Measurements from ENCODE around the gene UBE2F.

The UBE2F gene, protein sequence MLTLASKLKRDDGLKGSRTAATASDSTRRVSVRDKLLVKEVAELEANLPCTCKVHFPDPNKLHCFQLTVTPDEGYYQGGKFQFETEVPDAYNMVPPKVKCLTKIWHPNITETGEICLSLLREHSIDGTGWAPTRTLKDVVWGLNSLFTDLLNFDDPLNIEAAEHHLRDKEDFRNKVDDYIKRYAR

DNA sequence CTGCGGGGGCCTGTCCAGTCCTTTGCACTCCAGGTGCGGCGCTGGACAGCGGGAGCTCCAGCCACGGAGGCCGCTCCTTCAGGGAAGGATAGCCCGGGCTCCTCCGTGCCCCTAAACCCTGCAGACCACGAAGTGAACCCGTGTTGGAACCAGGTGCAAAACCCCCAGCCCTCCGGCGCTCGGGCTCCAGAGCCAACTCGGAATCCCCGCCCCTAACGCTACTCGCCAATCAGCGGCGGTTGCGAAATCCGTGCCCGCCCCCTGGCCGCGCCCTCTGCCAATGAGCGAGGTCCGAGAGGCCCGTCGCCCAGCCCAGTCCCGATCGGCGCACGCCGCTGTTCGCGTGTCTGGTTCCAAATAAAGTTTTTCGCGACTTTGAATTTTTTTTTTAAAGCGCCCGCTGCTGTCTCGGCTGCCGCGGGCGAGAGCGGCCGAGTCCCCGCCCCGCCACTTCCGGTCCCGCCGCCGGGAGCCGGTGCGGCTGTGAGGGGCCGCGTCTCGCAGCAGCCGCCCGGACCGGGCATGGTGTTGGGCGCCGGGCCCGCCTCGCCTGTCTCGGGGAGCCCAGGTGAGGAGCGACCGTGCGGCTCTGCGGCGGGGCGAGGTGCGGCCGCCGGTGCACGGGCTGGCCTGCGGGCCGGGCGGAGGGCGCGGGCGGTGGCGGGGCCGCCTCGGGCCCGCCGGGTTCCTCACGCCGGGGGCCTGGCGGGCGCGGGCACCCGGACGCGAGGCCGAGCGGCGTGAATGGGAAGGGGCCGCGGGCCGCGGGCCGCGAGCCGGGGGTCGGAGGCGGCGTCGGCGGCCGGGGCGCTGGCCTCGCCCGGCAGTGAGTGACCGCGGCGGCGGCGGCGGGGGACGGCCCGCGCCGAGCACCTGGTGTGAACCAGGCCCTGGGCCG, at the start of gene UBE2F:
Gene UBE2F (plus strand): TSS at position 450 of the 898 bp plus-strand sequence. CDS start 6,094 bp downstream, outside the sequence.
- DNase-seq, result peak; percentile 99

DNA sequence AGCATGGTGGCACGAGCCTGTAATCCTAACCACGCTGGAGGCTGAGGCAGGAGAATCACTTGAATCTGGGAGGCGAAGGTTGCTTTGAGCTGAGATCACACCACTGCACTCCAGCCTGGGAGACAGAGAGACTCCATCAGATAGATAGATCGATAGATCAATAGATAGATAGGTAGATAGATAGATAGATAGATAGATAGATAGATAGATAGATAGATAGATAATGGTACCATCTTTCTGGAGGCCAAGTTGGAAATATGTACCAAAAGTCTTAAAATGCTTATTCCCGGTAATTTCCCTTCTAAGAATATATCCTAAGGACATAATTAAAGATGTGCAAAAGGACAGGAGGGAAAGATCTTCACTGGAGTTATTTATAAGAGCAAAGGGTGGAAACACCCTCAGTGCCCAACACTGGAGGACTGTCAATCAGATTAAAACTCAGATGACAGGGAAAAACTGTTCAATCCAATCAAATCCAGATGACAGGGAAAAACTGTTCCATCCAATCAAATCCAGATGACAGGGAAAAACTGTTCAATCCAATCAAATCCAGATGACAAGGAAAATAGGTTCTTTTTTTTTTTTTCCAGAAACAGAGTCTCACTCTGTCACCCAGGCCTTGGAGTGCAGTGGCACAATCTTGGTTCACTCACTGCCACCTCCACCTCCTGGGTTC, 49.0 kb upstream of the UBE2F start:
- DNase-seq, result no peak

DNA sequence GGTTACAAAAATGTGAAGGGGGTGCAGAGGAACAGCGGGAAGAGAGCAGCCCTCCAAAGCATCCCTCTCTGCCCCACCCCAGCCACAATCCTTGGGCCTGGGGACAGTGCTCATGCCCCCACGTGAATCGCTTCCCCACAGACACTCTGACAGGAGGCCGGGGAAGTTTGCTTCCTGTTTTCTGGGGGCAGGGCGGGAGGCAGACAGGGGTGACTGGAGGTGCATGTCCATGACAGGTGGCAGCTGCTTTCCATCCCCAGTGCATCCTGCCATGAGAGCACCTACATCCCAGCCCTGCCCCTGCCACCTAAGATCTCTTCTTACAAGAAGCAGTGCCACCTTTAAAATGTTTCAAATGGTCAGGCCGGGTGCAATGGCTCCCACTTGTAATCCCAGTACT, 47.2 kb upstream of the UBE2F start:
- no peak for DNase-seq

DNA sequence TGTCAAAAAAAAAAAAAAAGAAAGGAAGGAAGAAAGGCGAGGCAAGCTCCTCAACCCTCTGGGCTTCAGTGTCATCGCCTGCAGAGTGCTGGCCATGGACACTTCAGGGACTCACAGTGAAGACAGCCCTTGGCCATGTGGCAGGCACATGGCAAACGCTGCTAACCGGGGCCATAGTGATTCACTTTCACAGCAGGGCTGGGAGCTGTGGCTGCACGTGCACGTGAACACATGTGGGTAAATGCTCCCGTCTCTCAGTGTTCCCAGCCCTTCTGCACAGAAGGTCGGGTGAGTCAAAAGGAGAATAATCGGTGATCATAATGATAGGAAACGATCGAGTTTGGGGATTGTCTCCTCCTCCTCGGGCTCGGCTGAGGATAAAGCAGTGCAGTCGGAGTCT, 46.1 kb upstream of the UBE2F start:
- DNase-seq, result no peak

DNA sequence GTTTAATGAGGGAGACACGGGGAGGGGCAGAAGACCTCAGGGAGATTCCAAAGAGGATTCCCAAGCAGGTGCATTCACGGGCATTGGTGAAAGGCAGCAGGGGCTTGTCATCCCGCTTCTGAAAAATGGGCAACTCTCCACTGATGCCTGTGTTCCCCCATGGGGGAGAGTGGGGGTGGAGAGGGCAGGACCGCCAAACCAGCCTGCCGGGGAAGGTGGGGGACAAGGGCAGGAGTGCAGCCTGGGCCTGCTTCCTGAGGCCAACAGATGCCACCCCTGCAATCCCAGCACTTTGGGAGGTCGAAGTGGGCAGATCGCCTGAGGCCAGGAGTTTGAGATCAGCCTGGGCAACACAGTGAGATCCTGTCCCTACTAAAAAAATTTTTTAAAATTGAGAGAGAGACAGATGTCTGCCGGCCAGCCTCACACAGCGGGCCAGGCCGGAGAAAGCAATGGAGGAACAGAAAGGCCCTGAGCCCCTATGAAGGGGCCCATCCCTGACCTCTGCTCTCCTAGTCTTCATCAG, 44.8 kb upstream of the UBE2F start:
- no peak for DNase-seq

DNA sequence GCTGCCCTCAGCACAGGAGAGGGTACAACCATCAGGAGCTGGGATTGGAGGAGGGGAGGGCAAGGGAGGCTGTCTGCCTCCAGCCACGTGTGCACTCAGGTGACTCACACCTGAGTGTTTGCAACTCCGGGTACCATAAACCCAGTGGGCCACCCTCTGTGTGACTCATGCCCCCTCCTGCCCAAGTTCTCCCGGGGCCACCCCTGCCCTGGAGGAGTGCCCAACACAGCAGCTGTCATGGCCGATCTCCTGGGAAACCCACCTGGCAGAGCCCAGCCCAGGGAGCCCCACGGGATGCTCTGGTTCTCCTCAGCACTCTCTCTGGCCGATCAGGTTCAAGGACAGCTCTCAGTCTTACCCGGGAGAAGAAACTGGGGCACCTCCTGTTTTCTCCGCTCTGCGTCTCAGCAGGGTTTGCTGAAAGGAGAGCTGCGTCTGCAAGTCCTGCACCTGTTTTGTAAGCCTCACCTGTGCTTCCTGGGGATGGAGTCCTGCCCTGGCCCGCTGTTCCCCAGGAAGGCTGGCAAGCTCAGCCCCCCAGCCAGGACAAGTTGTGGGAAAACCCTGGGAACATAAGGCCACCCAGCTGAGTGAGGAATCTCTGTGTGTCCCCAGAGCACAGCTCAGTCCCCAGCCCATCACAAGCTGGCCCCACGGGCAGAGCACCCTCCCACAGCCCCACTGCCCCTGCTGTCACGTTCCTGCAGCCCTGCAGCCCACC, 44.0 kb upstream of the UBE2F start:
- DNase-seq, result peak; percentile 40

DNA sequence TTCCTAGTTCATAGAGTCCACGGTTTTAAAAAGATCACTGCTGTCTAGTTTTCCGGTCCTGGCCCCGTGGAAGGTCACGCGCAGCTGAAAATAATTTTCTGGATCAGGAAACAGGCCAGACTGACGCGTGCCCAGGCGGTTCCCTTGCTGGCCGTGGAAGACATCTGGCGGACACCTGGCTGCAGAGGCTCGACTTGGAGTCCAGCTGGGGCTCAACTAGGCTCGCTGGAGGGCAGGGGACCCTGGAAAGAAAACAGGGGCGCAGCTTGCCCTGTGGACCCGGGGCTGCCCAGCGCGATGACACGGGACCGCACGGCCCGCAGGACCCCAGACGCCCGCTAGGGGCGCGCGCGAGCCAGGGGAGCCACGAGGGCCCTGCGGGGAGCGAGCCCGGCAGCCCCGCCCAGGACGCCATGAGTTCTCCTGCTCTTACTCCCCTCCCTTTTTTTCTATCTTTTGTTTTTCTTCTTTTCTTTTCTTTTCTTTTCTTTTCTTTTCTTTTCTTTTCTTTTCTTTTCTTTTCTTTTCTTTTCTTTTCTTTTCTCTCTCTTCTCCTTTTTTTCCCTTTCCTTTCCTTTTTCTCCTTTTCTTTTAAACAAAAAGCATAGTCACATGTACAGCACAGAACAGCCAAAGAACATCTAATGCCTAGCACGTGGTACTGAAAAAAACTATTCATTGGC, 43.2 kb upstream of the UBE2F start:
- DNase-seq, result peak; percentile 89

DNA sequence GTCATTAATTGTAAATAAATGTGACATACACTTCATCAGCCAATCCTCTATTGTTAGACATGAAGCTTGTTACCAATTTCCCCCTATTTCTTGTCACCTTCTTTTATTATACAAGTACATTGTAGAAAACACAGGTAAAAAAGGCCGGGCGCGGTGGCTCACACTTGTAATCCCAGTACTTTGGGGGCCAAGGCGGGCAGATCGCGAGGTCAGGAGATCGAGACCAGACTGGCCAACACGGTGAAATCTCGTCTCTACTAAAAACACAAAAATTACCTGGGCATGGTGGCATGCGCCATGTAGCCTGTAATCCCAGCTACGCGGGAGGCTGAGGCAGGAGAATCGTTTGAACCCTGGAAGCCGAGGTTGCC, 42.7 kb upstream of the UBE2F start:
- no peak for DNase-seq

DNA sequence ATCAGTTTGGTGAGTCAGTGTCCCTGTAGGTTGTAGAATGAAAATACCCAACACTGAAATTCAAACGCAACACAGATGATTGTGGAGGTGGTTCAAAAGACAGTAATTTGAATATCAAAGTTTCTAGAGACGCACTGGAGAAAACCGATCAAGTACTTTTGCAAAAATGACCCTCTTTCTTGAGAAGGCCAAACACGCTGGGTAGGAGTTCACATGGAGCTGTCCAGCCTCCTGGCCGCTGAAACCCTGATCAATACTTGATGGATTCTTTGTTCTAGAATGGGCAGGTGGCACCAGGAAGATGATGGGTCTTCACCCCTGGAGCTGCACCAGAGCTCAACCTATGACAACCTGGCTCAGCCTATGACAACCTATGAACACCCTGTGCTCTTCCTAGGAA, 39.7 kb upstream of the UBE2F start:
- no peak for DNase-seq

DNA sequence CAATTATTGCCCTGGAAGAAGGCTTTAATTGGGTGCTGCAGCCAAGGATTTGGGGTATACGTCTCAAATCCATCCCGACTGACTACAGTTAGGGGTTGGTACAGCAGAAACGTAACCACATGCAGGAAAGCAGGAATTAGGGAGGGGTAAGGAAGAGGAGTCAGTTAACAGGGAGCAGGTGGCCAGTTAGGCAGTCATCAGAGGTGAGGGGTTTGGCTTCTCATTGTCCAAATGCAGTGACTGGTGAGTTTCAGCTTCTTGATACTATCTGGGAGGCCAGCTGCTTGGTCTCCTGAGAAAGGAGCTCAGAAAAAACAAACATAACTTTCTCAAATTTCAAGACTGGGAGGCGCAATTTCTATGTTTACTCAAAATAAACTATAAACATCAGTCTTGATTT, 38.8 kb upstream of the UBE2F start:
- DNase-seq, result no peak

DNA sequence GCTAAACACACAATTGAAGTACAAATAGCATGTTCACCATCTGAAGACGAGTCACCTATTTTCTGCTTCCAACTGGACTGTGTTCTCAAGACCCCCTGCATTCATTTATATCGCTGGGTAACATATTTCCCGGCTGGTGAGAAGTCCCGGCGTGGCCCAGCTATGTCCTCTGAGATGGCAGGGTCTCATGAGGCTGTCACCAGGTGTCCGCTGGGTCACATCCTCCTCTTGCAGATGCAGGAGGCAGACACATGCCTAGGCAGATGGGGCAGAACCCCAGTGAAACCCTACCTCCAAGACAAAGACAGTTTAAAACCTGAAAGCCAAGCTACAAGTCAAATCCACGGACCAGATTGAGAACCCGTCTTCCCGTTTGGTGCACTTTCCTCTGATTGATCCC, 36.8 kb upstream of the UBE2F start:
- DNase-seq, result no peak

DNA sequence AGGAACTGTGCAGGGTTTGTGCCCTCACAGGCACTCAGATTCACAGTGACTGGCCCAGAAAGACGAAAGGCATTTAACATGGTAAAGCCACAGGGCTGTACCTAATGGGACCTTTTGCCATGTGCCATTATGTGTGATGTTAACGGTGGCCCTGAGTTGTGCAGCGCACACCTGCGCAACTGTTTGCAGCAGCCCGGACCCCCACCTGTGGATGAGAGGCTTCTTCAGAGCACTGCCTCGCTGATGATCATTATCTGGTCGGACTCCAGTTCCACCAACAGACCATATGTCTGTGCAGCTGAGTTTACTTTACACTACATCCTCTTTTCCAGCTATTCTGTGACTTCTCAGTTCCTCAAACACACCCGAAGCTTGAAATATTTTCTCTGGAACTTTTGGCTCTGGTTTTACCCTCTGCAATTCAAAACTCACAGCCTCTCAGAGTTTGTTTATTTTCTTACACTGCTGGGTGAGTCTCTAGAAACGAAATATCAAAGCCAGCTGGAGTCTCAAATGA, 35.6 kb upstream of the UBE2F start:
- no peak for DNase-seq

DNA sequence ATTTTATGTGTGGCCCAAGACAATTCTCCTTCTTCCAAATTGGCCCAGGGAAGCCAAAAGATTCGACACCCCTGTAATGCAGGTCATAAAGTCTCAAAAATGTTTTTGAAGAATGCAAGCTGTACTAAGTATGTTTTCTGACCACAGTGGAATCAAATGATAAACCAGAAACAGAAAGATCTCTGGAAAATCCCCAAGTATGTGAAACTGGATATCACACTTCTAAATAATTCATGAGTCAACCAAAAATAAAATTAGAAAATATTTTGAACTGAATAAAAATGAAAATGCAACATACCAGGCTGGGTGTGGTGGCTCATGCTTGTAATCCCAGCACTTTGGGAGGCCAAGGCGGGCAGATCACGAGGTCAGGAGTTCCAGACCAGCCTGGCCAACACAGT, 34.1 kb upstream of the UBE2F start:
- no peak for DNase-seq

DNA sequence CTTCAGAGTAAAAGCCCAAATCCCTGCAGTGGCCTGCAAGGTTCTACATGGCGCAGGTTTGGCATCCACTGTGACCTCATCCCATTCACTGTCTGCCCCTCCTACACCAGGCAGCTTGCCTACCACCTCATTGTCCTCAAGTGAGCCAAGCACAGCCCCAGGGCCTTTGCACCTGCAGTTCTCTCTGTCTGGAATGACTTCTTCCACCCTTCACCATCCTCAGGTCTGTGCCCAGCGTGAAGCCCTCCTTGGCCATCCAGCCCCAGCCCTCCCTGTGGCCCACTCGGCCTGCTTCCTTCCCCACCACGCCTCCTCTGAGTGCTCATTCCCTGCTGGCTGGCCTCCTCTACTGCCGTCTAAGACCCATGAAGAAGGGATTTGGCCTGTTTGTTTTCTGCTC, 32.6 kb upstream of the UBE2F start:
- DNase-seq, result no peak

DNA sequence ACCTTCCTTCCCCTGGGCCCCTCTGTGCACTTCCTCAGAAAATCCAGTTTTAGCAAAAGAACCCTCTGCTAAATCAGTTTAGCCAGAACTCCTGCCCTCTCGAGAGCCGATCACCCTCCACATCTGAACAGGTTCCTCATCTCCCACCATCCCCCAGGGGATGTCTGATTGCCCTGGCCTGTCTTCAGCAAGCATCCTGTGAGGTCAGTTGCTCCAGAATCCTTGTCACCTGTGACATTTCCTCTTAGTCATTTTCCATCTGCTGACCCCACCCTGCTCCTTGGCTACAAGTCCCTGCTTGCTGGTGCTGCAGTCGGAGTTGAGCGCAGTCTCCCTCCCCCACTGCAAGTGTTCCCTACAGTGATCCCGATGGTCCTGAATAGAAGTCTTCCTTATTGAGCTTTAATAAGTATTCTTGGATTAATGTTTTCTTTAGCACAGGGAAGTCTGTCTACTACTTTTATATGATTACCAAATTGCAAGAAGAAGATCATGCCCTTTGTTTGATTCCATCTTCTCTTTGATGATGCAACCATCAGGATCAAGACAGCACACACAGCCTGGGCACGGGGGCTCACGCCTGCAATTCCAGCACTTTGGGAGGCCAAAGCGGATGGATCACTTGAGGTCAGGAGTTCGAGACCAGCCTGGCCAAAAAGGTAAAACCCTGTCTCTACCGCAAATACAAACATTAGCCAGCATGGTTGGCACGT, 30.9 kb upstream of the UBE2F start:
- DNase-seq, result no peak

DNA sequence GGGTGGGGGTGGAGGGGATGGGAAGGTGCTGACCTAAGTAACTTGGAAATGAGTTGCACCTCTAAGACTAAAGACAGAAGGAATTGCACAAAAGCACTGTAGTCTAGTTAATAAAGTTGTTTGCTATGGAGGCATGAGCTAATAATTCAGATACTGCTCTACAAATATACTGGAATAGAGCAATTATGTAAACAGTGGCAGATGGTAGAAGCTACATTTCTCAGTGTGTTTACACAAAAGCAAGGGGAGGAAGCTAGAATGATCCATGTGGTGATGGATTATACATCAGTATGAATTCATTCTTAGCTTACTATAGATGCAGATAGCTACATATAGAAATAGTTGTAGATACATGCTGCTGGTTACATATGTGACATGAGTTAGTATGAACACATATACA, 27.6 kb upstream of the UBE2F start:
- DNase-seq, result no peak

DNA sequence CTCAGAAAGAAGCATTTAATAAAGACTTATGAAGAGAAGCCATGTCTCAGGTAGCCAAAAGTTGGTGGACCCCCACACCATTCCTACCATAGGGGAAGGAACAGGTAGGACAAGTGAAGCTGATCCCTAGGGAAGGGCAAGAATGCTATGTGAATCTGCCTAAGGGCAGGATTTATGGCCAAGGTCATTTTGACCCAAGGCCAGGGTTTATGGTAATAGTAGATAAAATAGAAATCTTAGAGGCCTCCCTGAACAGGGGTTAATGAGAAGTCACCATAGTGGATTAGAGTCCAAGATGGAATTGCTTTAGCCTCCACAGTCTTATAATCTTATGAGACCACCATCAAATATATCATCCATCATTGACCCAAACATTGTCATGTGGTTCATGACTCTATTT, 26.0 kb upstream of the UBE2F start:
- no peak for DNase-seq

DNA sequence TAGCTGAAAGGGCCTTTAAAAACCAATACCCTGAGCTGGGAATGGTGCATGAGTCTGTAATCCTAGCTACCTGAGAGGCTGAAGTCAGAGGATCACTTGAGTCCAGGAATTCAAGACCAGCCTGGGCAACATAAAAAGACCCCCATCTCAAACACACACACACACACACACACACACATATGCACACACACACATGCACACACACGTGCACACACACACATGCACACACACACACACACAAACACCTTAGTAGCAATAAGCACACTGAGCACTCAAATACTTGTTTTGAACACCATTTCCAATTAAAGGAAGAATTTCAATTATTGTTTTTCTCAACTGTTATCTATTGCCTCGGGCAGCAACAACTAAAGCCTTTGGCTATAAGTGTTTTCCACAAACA, 25.6 kb upstream of the UBE2F start:
- DNase-seq, result no peak

DNA sequence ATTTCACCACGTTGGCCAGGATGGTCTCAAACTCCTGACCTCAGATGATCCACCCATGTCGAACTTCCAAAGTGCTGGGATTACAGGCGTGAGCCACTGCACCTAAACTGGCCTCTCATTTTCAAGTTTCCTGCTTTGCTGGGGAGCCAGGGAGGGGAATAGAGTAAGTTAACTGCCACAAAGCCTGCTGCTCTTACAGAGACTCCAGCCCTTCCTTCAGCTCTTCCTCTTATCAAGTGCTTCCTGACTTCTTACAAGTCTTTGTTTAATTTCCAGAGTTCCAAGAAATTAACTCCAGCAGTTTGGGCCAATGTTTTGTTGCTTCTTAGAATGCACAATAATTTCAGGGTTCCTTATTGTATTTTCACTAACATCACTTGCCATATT, 24.3 kb upstream of the UBE2F start:
- DNase-seq, result no peak

DNA sequence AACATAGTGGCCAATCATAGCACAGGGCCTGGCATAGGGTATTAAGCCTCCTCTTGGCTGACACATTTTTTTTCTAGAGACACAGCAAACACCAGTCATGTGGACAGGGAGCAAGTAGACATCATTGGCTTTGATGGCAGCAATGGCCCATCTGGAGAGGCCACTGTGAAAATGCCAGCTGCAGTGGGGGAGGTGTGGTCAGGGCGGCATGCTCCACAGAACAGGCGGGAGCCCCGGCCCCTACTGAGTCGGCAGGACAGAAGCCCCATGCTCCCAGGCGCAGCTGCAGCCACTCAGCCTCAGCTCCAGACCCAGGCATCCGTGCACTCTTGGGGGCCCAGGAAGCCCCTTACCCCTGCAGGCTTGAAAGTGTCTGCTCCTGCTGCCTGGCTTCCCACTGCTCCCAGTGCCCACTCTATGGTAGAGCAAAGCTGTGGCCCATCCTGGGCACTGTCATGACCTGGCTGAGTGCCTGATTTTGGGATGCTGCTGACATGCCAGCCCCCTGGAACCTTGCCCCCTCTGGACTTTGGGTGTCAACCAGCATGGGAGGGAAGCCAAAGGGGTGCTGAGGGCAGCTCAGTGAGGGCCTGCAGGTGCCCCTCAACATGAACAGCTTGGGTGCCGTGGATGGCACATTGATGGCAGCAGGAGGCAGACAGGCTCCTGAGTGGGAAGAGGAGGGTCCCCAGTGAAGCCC, 23.3 kb upstream of the UBE2F start:
- no peak for DNase-seq

DNA sequence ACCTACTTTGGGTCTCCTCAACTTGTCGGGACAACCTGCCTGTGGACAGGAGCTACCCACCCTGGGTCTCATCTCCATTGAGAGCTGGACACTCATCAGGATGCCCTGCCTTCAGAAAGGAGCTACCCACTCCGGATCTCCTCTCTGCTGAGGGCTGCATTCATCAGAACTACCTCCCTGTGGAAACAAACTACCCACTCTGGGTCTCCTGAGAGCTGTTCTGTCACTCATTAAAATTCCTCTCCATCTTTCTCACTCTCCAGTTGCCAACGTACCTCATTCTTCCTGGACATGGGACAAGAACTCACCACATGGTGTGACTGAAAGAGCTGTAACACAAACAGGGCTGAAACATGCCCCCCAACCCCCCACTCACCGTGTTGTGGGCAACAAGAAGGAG, 22.5 kb upstream of the UBE2F start:
- DNase-seq, result no peak

All from activated CD4-positive, alpha-beta T cell treated with anti-CD3 and anti-CD28 coated beads for 48 hours (primary cell).